HepG2 (cell line): ENCODE data around the gene SLC13A3. TPM values are rescaled to one million over a fixed set of nuclear protein-coding genes. Genes with fewer than 3 reads are reported as not detected.

Experiments used
- ATAC-seq: fragments of 200-7000 bp; cut with Tn5 transposase; 3 replicates; pipeline ENCODE4 v1.9.1; 2020; ENCODE audit warnings: mild to moderate bottlenecking, moderate library complexity
- BruUV-seq: library from RNA; stranded (reverse); fragments of 400-500 nt; replicated peaks from 2 replicates; lab custom pipeline; 2021; lab: Mats Ljungman, UMichigan
- CTCF ChIA-PET: fragments of 300-600 bp; formaldehyde crosslinking; extraction: SDS; loops from one replicate; lab custom pipeline; 2021; ENCODE audit warnings: low total read pairs, inconsistent platforms, low intra/inter-chr PET ratio; lab: Yijun Ruan, JAX
- POLR2A ChIA-PET: fragments of 350-600 bp; sonication (Branson Sonifier 250); formaldehyde crosslinking; loops from one replicate; lab custom pipeline; 2020; ENCODE audit warnings: antibody characterized with exemption, inconsistent platforms; lab: Yijun Ruan, JAX
- DNase-seq: peaks from one replicate; pipeline ENCODE4 v3.0.0-alpha.2; 2015; ENCODE audit warnings: low spot score
- FAIRE-seq: peaks from 3 replicates; lab custom pipeline; 2011; peaks lifted over from hg19 to GRCh38; lab: Jason Lieb, UNC
- H2AFZ ChIP-seq: one replicate; pipeline ENCODE4 v1.6.1; 2011; ENCODE audit warnings: low read length, inconsistent platforms
- H3K27ac ChIP-seq: fragments of 300-600 bp; 3 replicates; pipeline ENCODE4 v1.8.0; 2011; ENCODE audit warnings: mixed run types, mild to moderate bottlenecking, mixed read lengths, low read length, inconsistent platforms; ENCODE audit not compliant: insufficient read depth; ENCODE audit errors: extremely low read length
- H3K27me3 ChIP-seq, 2 experiments: fragments of 200-600 bp in 1 of 2; 2 replicates in 1 of 2; 3 replicates in 1 of 2; pipeline versions ENCODE4 v1.6.0 to v1.8.0; 2011; ENCODE audit warnings: low read length in 2 of 2, mild to moderate bottlenecking in 2 of 2, moderate library complexity in 2 of 2, inconsistent platforms in 1 of 2; ENCODE audit not compliant: insufficient read depth in 2 of 2, control insufficient read depth in 1 of 2
- H3K36me3 ChIP-seq, 2 experiments: fragments of 200-600 bp in 1 of 2; replicated peaks in 1 of 2; 2 replicates in 1 of 2; 3 replicates in 1 of 2; pipeline versions ENCODE4 v1.5.1 to v1.8.0; 2011; ENCODE audit warnings: low read length in 2 of 2, inconsistent platforms in 1 of 2; ENCODE audit not compliant: insufficient read depth in 2 of 2, control insufficient read depth in 1 of 2
- H3K4me1 ChIP-seq: 2 replicates; pipeline ENCODE4 v1.5.1; 2012; ENCODE audit warnings: low read length, inconsistent platforms; ENCODE audit not compliant: insufficient read depth
- H3K4me2 ChIP-seq: 2 replicates; pipeline ENCODE4 v1.6.0; 2011; ENCODE audit warnings: low read depth, low read length, inconsistent platforms
- H3K4me3 ChIP-seq, 3 experiments: fragments of 200-600 bp in 1 of 3; sonication (generic), shearing (Covaris generic) in 1 of 3; replicated peaks in 1 of 3; 2 replicates each; pipeline ENCODE4 v1.5.1; 2011 to 2016; ENCODE audit warnings: low read length in 3 of 3, inconsistent platforms in 2 of 3, low read depth in 2 of 3, mild to moderate bottlenecking in 2 of 3, control low read depth in 1 of 3, mixed read lengths in 1 of 3; ENCODE audit not compliant: insufficient read depth in 1 of 3
- H3K79me2 ChIP-seq: one replicate; pipeline ENCODE4 v1.6.1; 2011; ENCODE audit warnings: low read length, inconsistent platforms; ENCODE audit not compliant: insufficient read depth
- H3K9ac ChIP-seq: 2 replicates; pipeline ENCODE4 v1.6.0; 2011; ENCODE audit warnings: mild to moderate bottlenecking, low read depth, low read length, inconsistent platforms; ENCODE audit not compliant: insufficient read depth
- H3K9me3 ChIP-seq: 2 replicates; pipeline ENCODE4 v1.5.1; 2012; ENCODE audit warnings: mild to moderate bottlenecking, low read length
- H4K20me1 ChIP-seq: 2 replicates; pipeline ENCODE4 v1.6.0; 2011; ENCODE audit warnings: inconsistent platforms, mild to moderate bottlenecking, low read length, moderate library complexity; ENCODE audit not compliant: insufficient read depth
- CHCHD3 ChIP-seq: sonication (generic); formaldehyde crosslinking; IDR thresholded peaks from 2 replicates; pipeline ENCODE4 v1.8.0; 2022; ENCODE audit warnings: mild to moderate bottlenecking, missing genetic modification reagents, moderate library complexity
- DNMT1 ChIP-seq: sonication (generic); formaldehyde crosslinking; IDR thresholded peaks from 2 replicates; pipeline ENCODE4 v1.5.1; 2020; ENCODE audit warnings: mild to moderate bottlenecking, missing genetic modification reagents
- ERF ChIP-seq: IDR thresholded peaks from 2 replicates; pipeline ENCODE4 v1.6.1; 2018; ENCODE audit warnings: missing biosample characterization, missing genetic modification reagents
- FOXP1 ChIP-seq, 2 experiments: fragments of 450-650 bp in 1 of 2; IDR thresholded peaks; 2 replicates each; pipeline ENCODE4 v1.6.1; 2017 to 2018; ENCODE audit warnings: antibody characterized with exemption in 1 of 2
- HOXD1 ChIP-seq: sonication (generic); formaldehyde crosslinking; IDR thresholded peaks from 2 replicates; pipeline ENCODE4 v1.5.0; 2020; ENCODE audit warnings: missing genetic modification reagents
- KAT7 ChIP-seq: IDR thresholded peaks from 2 replicates; pipeline ENCODE4 v1.6.1; 2018; ENCODE audit warnings: borderline replicate concordance, missing compliant biosample characterization
- NR2F6 ChIP-seq, 2 experiments: IDR thresholded peaks; 2 replicates each; pipeline ENCODE4 v1.6.1; 2016; ENCODE audit warnings: antibody characterized with exemption in 1 of 2, mild to moderate bottlenecking in 1 of 2
- NR3C1 ChIP-seq: sonication (generic); formaldehyde crosslinking; IDR thresholded peaks from 2 replicates; pipeline ENCODE4 v1.4.0; 2020; ENCODE audit warnings: missing genetic modification reagents
- POGK ChIP-seq: sonication (generic); formaldehyde crosslinking; conservative IDR thresholded peaks from 2 replicates; pipeline ENCODE4 v1.8.0; 2022; ENCODE audit warnings: mild to moderate bottlenecking, moderate library complexity, missing genetic modification reagents
- REL ChIP-seq: sonication (generic); formaldehyde crosslinking; conservative IDR thresholded peaks from 2 replicates; pipeline ENCODE4 v1.8.0; 2022; ENCODE audit warnings: mild to moderate bottlenecking, missing genetic modification reagents, moderate library complexity
- SALL1 ChIP-seq: sonication (generic); formaldehyde crosslinking; IDR thresholded peaks from 2 replicates; pipeline ENCODE4 v1.8.0; 2022; ENCODE audit warnings: mild to moderate bottlenecking, missing genetic modification reagents
- SNAPC2 ChIP-seq: sonication (generic); formaldehyde crosslinking; IDR thresholded peaks from 2 replicates; pipeline ENCODE4 v1.8.1; 2022; ENCODE audit warnings: mild to moderate bottlenecking, missing genetic modification reagents
- SP4 ChIP-seq: sonication (generic); formaldehyde crosslinking; IDR thresholded peaks from 2 replicates; pipeline ENCODE4 v1.8.1; 2023; ENCODE audit warnings: mild to moderate bottlenecking, missing genetic modification reagents
- WIZ ChIP-seq: sonication (generic); formaldehyde crosslinking; IDR thresholded peaks from 2 replicates; pipeline ENCODE4 v1.5.1; 2020; ENCODE audit warnings: mild to moderate bottlenecking, missing genetic modification reagents
- ZMYM3 ChIP-seq: sonication (generic); formaldehyde crosslinking; IDR thresholded peaks from 2 replicates; pipeline ENCODE4 v1.5.1; 2020; ENCODE audit warnings: mild to moderate bottlenecking, missing genetic modification reagents
- ZNF296 ChIP-seq: sonication (generic); formaldehyde crosslinking; conservative IDR thresholded peaks from 2 replicates; pipeline ENCODE4 v1.5.0; 2020; ENCODE audit warnings: mild to moderate bottlenecking, missing genetic modification reagents
- ZNF335 ChIP-seq: sonication (generic); formaldehyde crosslinking; IDR thresholded peaks from 2 replicates; pipeline ENCODE4 v1.4.0; 2020; ENCODE audit warnings: missing genetic modification reagents
- ZNF34 ChIP-seq: sonication (generic); formaldehyde crosslinking; IDR thresholded peaks from 2 replicates; pipeline ENCODE4 v1.4.0; 2020; ENCODE audit warnings: mild to moderate bottlenecking, missing genetic modification reagents, borderline replicate concordance
- ZNF792 ChIP-seq: IDR thresholded peaks from 2 replicates; pipeline ENCODE4 v1.6.1; 2016
- in situ Hi-C: cut with HindIII; loops from 2 replicates; pipeline ENCODE4 v1.10.0; 2017; ENCODE audit warnings: low pct_unique_long_range_greater_than_20kb; ENCODE audit not compliant: extremely low pct_ligation_motif_present
- intact Hi-C: fragments of 100-400 bp; cut with micrococcal nuclease; formaldehyde crosslinking; loops from one replicate; pipeline ENCODE4 v1.10.0; 2022; ENCODE audit not compliant: unreplicated experiment
- polyA plus RNA-seq, 8 experiments: library from polyadenylated mRNA; depleted of rRNA in 3 of 8; stranded (reverse) in 7 of 8; unstranded in 1 of 8; fragments of >200 nt; fragmentation: Illumina TruSeq in 4 of 8; extraction: Trizol in 4 of 8; gene quantifications; 2 replicates each; pipeline versions ENCODE4 v1.2.1 to v1.2.3, GENCODE V29; 2011 to 2016; ENCODE audit warnings: low read depth in 4 of 8, missing spikeins in 1 of 8, mixed read lengths in 1 of 8; ENCODE audit not compliant: insufficient read depth in 1 of 8
- total RNA-seq, 5 experiments: library from RNA; depleted of rRNA; stranded (reverse); fragments of >200 nt; fragmentation: Illumina TruSeq; extraction: Trizol; gene quantifications; 2 replicates each; pipeline ENCODE4 v1.2.3, GENCODE V29; 2016; ENCODE audit warnings: low read depth in 1 of 5
- TF ChIP-seq, protein P1 (sequence below): sonication (generic); formaldehyde crosslinking; IDR thresholded peaks from 2 replicates; pipeline ENCODE4 v1.8.1; 2023; ENCODE audit warnings: mild to moderate bottlenecking, missing genetic modification reagents, borderline replicate concordance
- TF ChIP-seq, protein P2 (sequence below), 2 experiments: fragments of 450-650 bp in 1 of 2; sonication (generic) in 1 of 2; formaldehyde crosslinking; IDR thresholded peaks; 2 replicates each; pipeline versions ENCODE4 v1.5.0 to v1.8.0; 2020 to 2022; ENCODE audit warnings: mild to moderate bottlenecking in 1 of 2, missing genetic modification reagents in 1 of 2

SLC13A3 gene
- total and polyA plus RNA-seq, 2 of the 13 experiments (the other 11 are each of a cell fraction or from before 2014, with no cell fraction given) = 66.5 to 76.0 TPM

GRCh38 chr20:46605978-46606816, 45.1 kb downstream of the SLC13A3 start (continued):
- TF ChIP-seq FOXP1 (IDR thresholded peaks at IDR 0.05) (no peak), FOXP1 (CRISPR knock-in tag; IDR thresholded peaks at IDR 0.05) (no peak), SP4 (CRISPR knock-in tag) (peak; percentile 67; the same call in 1 of the 2 replicates), REL (no peak), ZNF296 (CRISPR knock-in tag) (0 out of 2 replicates have a peak, but pooled peaks have one; percentile 57), CHCHD3 (CRISPR knock-in tag) (0 out of 2 replicates have a peak, but pooled peaks have one; percentile 59), ZNF34 (no peak), POGK (CRISPR knock-in tag) (0 out of 2 replicates have a peak, but pooled peaks have one; percentile 41)
- TF ChIP-seq, protein P1, sequence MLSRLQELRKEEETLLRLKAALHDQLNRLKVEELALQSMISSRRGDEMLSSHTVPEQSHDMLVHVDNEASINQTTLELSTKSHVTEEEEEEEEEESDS (CRISPR knock-in tag) = 0 out of 2 replicates have a peak, but pooled peaks have one; percentile 60

- peak; percentile 23 for FAIRE-seq
- CTCF ChIA-PET = no interaction called here
- intact Hi-C loops = no loop called here
- no peak for TF ChIP-seq ERF (CRISPR knock-in tag)
- peak; percentile 68; the same call in 1 of the 2 replicates for TF ChIP-seq ZNF792 (CRISPR knock-in tag)
- no peak for TF ChIP-seq HOXD1
- no peak for TF ChIP-seq WIZ (CRISPR knock-in tag)
- TF ChIP-seq KAT7 (CRISPR knock-in tag) = 0 out of 2 replicates have a peak, but pooled peaks have one; percentile 53
- TF ChIP-seq ZMYM3 (CRISPR knock-in tag) = no peak
- no peak for TF ChIP-seq NR3C1 (CRISPR knock-in tag)
- TF ChIP-seq, protein P2, sequence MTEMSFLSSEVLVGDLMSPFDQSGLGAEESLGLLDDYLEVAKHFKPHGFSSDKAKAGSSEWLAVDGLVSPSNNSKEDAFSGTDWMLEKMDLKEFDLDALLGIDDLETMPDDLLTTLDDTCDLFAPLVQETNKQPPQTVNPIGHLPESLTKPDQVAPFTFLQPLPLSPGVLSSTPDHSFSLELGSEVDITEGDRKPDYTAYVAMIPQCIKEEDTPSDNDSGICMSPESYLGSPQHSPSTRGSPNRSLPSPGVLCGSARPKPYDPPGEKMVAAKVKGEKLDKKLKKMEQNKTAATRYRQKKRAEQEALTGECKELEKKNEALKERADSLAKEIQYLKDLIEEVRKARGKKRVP (CRISPR knock-in tag; IDR thresholded peaks at IDR 0.05) = no peak
- TF ChIP-seq SALL1 (CRISPR knock-in tag) = peak; percentile 55
- TF ChIP-seq DNMT1 (CRISPR knock-in tag) = no peak
- 0 out of 2 replicates have a peak, but pooled peaks have one; percentile 58 for TF ChIP-seq ZNF335
- TF ChIP-seq NR2F6 (IDR thresholded peaks at IDR 0.05) = peak; percentile 78
- TF ChIP-seq NR2F6 (CRISPR knock-in tag; IDR thresholded peaks at IDR 0.05) = peak; percentile 83
- TF ChIP-seq SNAPC2 (CRISPR knock-in tag) = no peak
Observed at GRCh38 chr20:46605181-46605580, 46.1 kb downstream of the SLC13A3 start.

More at GRCh38 chr20:46605181-46605580, 46.1 kb downstream of the SLC13A3 start:
- H3K4me3 ChIP-seq = no peak overlapping the region
- POLR2A ChIA-PET = interaction anchor here (1.1 kb wide), 1 partner anchor 36 kb away, joined by 5 read pairs; no protein-coding TSS in a partner anchor
- H2AFZ ChIP-seq = no peak overlapping the region
- DNase-seq (peak; percentile 59), ATAC-seq (no peak)
- H3K27ac ChIP-seq = peak overlapping the region; percentile 80
- no TSS peak for BruUV-seq
- no peak overlapping the region for H3K9ac ChIP-seq
- no peaks in the 10 kb centered on the region for H3K27me3 ChIP-seq
- H3K4me1 ChIP-seq = peaks cover 93% of the 10 kb centered on the region
- no peaks in the 10 kb centered on the region for H3K9me3 ChIP-seq
- H3K36me3 ChIP-seq = peaks cover 13 to 16% of the 10 kb centered on the region in 2 experiments
- peak overlapping the region; percentile 6; the same call in 1 of the 2 replicates for H3K4me2 ChIP-seq
- in situ Hi-C loops = no loop called here
- no peaks in the 10 kb centered on the region for H3K79me2 ChIP-seq
- H4K20me1 ChIP-seq = no peaks in the 10 kb centered on the region
